ENCODE measurements around the gene TMEM214.

GRCh38 chr2:27070653-27071276 lies 38.0 kb downstream of the TMEM214 start:
- TF ChIP-seq CTCF (IDR thresholded peaks at IDR 0.05) (no peak), ZFX (IDR thresholded peaks at IDR 0.05; ENCODE audit: borderline replicate concordance) (no peak)

Measured in 22Rv1 (cell line).